HG03175 (cell line): ENCODE measurements around the gene POLR1D.

Source experiments
- ATAC-seq: cut with Tn5 transposase; IDR thresholded peaks from one replicate; pipeline ENCODE4 v1.9.1; 2021; ENCODE audit warnings: mild to moderate bottlenecking, moderate library complexity; ENCODE audit not compliant: unreplicated experiment

POLR1D gene

DNA sequence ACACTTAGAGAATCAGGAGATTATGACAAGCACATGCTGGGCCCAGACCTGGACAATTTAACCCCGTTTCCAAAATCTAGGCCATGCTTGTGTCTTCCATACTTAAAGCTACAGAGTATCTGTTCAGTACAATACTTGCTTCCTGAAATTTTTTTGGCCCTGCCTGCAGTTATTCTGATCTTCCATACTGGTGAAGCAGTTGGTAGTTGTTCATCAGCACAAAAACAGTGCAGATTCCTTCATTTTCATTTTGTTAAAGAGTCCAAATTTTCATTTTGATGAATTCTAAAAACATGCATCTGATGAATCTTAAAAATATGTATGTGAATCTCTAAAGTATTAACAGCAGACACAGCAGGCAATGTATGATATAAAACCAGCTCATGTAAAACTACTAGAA is 49.2 kb downstream of the POLR1D start:
- ATAC-seq: no peak

DNA sequence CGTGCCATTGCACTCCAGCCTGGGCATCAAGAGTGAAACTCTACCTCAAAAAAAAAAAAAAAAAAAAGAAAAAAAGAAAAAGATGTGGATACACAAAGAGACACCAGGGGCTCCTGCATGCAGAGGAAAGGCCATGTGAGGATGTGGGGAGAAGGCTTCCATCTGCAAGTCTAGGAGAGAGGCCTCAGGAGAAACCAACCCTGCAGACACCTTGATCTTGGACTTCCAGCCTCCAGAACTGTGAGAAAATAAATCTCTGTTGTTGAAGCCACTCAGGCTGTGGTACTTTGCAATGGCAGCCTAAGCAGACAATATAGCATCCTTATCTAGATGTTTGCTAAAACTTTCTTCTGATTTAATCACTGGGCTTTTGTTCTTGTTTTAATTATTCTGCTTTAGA is 50.3 kb downstream of the POLR1D start:
- no peak for ATAC-seq
